ENCODE data around the gene HM13. TPM values are rescaled to one million over a fixed set of nuclear protein-coding genes. Genes with fewer than 3 reads are reported as not detected.
A peak's percentile ranks its signal among the peaks of the same experiment; 100 is the strongest.

HM13 gene
- total and polyA plus RNA-seq, 2 of the 13 experiments (the other 11 are each of a cell fraction or from before 2014, with no cell fraction given): 118 to 243 TPM

- no peak for TF ChIP-seq FOXP1 (IDR thresholded peaks at IDR 0.05)
- TF ChIP-seq FOXP1 (CRISPR knock-in tag; IDR thresholded peaks at IDR 0.05): no peak
- peak; percentile 82; the same call in 1 of the 2 replicates for TF ChIP-seq ZNF280B (CRISPR knock-in tag; IDR thresholded peaks at IDR 0.05; ENCODE audit: borderline replicate concordance)
- TF ChIP-seq ZBTB7A (CRISPR knock-in tag; IDR thresholded peaks at IDR 0.05): no peak
- no peak for TF ChIP-seq RAD51 (IDR thresholded peaks at IDR 0.05; ENCODE audit: borderline replicate concordance)
- no peak for TF ChIP-seq ZNF800 (CRISPR knock-in tag; IDR thresholded peaks at IDR 0.05)
- TF ChIP-seq ZNF44 (CRISPR knock-in tag; IDR thresholded peaks at IDR 0.05): no peak
- no peak for TF ChIP-seq ZFP37 (CRISPR knock-in tag; IDR thresholded peaks at IDR 0.05; ENCODE audit: borderline replicate concordance)
- TF ChIP-seq SALL2 (CRISPR knock-in tag; IDR thresholded peaks at IDR 0.05): no peak
- no peak for TF ChIP-seq DNMT1 (CRISPR knock-in tag; IDR thresholded peaks at IDR 0.05)
- TF ChIP-seq ZNF503 (CRISPR knock-in tag; IDR thresholded peaks at IDR 0.05): no peak
- 0 out of 2 replicates have a peak, but pooled peaks have one; percentile 38 for TF ChIP-seq SIN3A (IDR thresholded peaks at IDR 0.05; ENCODE audit: borderline replicate concordance, low read depth, low read length)
- TF ChIP-seq ETS1 (CRISPR knock-in tag; IDR thresholded peaks at IDR 0.05): no peak
- TF ChIP-seq POLR2AphosphoS5 (IDR thresholded peaks at IDR 0.05; ENCODE audit: low read depth, low read length): no peak; the same call in 1 of the 2 replicates
- 0 out of 2 replicates have a peak, but pooled peaks have one; percentile 2 for TF ChIP-seq CEBPG (CRISPR knock-in tag; IDR thresholded peaks at IDR 0.05)
- TF ChIP-seq MYNN (CRISPR knock-in tag; IDR thresholded peaks at IDR 0.05; ENCODE audit: low read depth): no peak; the same call in 1 of the 2 replicates
- TF ChIP-seq KDM5A (IDR thresholded peaks at IDR 0.05; ENCODE audit: borderline replicate concordance, low read length): peak; percentile 80
- no peak for TF ChIP-seq BATF2 (CRISPR knock-in tag; IDR thresholded peaks at IDR 0.05)
- TF ChIP-seq TEF (CRISPR knock-in tag; IDR thresholded peaks at IDR 0.05): 0 out of 2 replicates have a peak, but pooled peaks have one; percentile 7
- no peak for TF ChIP-seq HDAC6 (IDR thresholded peaks at IDR 0.05; ENCODE audit: low read depth, low read length)
- TF ChIP-seq ZNF589 (CRISPR knock-in tag; conservative IDR thresholded peaks at IDR 0.05): 0 out of 2 replicates have a peak, but pooled peaks have one; percentile 15
Measured at GRCh38 chr20:31573555-31574321, 59.5 kb downstream of the HM13 start (continued).

Measured in HepG2 (cell line).